Fibroblast of peridontal ligament (primary cell): Measurements from ENCODE around the gene KNSTRN.
A peak's percentile ranks its signal among the peaks of the same experiment; 100 is the strongest.

Experiments
- DNase-seq: peaks from one replicate; pipeline ENCODE4 v3.0.0-alpha.2; 2010; ENCODE audit errors: extremely low read depth

The KNSTRN gene

GRCh38 chr15:40429068-40429710 lies 46.7 kb downstream of the KNSTRN start:
- DNase-seq = no peak

- DNase-seq = peak; percentile 34
These were observed 47.8 kb downstream of the KNSTRN start for GRCh38 chr15:40430271-40430805.

- DNase-seq = no peak
These were observed 52.6 kb downstream of the KNSTRN start for GRCh38 chr15:40435023-40435709.

GRCh38 chr15:40435710-40436089 lies 53.2 kb downstream of the KNSTRN start:
- no peak for DNase-seq

DNA sequence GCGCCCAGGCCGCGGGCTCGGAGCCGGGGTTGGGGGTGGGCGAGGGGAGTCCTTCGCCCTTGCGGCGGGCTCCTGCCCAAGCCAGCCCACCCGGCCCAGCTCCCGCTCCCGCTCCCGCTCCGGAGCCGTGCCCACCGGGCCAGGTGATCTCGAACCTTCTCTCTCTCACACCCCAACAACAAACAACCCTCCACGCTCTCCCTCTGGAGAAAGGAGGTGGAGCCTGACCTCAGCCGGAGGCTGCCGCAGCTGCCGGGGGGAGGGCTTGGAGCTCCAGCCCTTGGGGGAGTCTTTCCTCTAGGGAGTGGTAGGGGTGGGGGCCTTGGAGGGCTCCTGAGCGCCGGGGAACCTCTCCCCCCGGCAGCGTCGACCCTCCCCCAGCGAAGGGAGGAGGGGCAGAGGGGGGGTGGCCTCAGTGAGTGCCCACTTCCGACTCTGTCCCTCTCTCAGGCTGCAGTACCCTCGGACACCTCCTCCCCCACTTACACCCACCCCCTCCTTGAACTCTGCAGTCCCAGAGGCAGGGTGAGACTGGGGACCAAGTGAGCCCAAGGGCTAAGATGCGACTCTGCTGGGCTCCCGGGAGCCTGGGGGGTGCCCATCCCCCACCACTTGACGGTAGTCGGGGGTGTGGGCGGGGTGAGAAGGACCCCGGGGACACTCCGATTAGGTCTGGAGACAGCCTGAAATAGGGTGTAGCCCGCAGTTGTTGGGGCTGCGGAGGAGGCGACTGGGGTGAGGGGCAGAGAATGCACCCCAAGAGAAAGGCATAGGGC lies 53.8 kb downstream of the KNSTRN start:
- no peak for DNase-seq

- no peak for DNase-seq
These were observed 54.6 kb downstream of the KNSTRN start for GRCh38 chr15:40436892-40437751.

GRCh38 chr15:40437752-40438687 lies 55.5 kb downstream of the KNSTRN start:
- no peak for DNase-seq

GRCh38 chr15:40438712-40439111 lies 56.2 kb downstream of the KNSTRN start:
- DNase-seq = no peak

GRCh38 chr15:40439461-40439959 lies 57.0 kb downstream of the KNSTRN start:
- no peak for DNase-seq

DNA sequence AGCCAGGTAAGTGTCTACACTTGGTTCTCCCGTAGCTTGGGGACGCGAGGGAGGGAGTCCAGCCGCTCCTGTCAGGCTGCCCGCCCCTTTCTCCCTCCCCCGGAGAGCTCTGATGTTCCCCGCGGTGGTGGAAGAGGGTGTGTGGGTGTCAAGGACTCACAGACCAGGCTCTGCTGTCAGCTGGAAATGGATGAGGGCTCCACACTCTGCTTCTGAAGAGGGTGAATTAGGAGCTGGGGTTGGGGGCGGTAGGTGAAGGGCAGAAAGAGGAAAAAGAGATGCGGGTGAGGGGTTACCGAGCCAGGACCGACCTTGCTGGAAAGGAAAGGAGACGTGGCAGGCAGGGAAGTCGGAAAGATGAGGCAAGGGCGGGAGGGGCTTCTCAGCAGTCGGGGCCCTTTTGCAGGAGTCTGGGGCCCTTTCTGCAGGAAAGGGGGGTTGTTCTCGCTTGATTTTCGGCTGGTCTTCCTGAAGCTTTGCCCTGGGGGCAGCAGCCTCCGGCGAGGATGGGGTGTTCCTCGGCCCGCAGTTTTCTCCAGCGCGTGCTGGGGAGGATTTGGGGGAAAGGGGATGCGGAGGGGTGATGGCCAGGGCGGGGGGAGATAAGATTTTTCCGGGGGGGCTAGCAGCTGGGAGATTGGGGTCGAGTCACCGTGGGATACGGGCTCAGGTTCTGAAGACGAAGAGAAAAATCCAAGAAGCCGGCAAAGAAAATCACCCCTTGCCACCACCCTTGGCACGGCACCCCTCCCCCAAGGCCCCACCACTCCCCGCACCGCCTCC lies 57.6 kb downstream of the KNSTRN start:
- peak; percentile 12 for DNase-seq

- DNase-seq = peak; percentile 89
These were observed 58.4 kb downstream of the KNSTRN start, which contains the start of gene BAHD1 for GRCh38 chr15:40440743-40441564. Gene BAHD1 (plus strand): TSS chr15:40440953. CDS start chr15:40458465, 17,512 bp downstream.

GRCh38 chr15:40441565-40442531 lies 59.3 kb downstream of the KNSTRN start:
- no peak for DNase-seq

- no peak for DNase-seq
These were observed 60.7 kb downstream of the KNSTRN start for GRCh38 chr15:40443255-40443654.

GRCh38 chr15:40443846-40444245 lies 61.3 kb downstream of the KNSTRN start:
- DNase-seq = no peak
